ENCODE data around the gene FAM216A.
"Not testable (repeated sequence)": the region's sequence is repeated elsewhere in the genome, so short reads cannot be mapped to it uniquely, and the experiment has no call there.

Gene FAM216A

GRCh38 chr12:110501752-110502738 is 33.4 kb downstream of the FAM216A start, which contains the start of the genes RAD9B and VPS29:
TSS of gene RAD9B (plus strand) at chr12:110502331. CDS start at chr12:110502338, 7 bp downstream.
TSS of gene VPS29 (minus strand) at chr12:110502111. CDS start at chr12:110502051, 60 bp downstream.
- DNase-seq = peak; percentile 94

- DNase-seq = no peak
Observed at GRCh38 chr12:110503432-110503831, 34.8 kb downstream of the FAM216A start.

- no peak for DNase-seq
Observed at GRCh38 chr12:110505332-110505731, 36.7 kb downstream of the FAM216A start.

- no peak for DNase-seq
Observed at GRCh38 chr12:110508071-110508586, 39.5 kb downstream of the FAM216A start.

GRCh38 chr12:110513842-110514241 is 45.2 kb downstream of the FAM216A start:
- no peak for DNase-seq

GRCh38 chr12:110514363-110514762 is 45.7 kb downstream of the FAM216A start:
- no peak for DNase-seq

- DNase-seq = no peak
Observed at GRCh38 chr12:110516995-110517394, 48.4 kb downstream of the FAM216A start.

GRCh38 chr12:110518014-110518413 is 49.4 kb downstream of the FAM216A start:
- not testable (repeated sequence) for DNase-seq

GRCh38 chr12:110520876-110521712 is 52.4 kb downstream of the FAM216A start:
- DNase-seq = not testable (repeated sequence)

GRCh38 chr12:110528277-110528839 is 59.7 kb downstream of the FAM216A start:
- no peak for DNase-seq

- DNase-seq = peak; percentile 84
Observed at GRCh38 chr12:110530511-110530910, 61.9 kb downstream of the FAM216A start.

- peak; percentile 59 for DNase-seq
Observed at GRCh38 chr12:110531741-110532333, 63.2 kb downstream of the FAM216A start.

- no peak for DNase-seq
Observed at GRCh38 chr12:110532644-110533043, 64.0 kb downstream of the FAM216A start.

GRCh38 chr12:110533607-110534006 is 65.0 kb downstream of the FAM216A start:
- DNase-seq = no peak

- DNase-seq = no peak
Observed at GRCh38 chr12:110534811-110535210, 66.2 kb downstream of the FAM216A start.

GRCh38 chr12:110536834-110537604 is 68.4 kb downstream of the FAM216A start:
- no peak for DNase-seq

GRCh38 chr12:110537605-110538409 is 69.2 kb downstream of the FAM216A start:
- peak; percentile 75 for DNase-seq

GRCh38 chr12:110538869-110539622 is 70.4 kb downstream of the FAM216A start:
- DNase-seq = no peak

All from DMS79 treated with DMSO at 0.1 percent for 48 hours (cell line).